Measurements from ENCODE around the gene GJA1.
"Not testable (repeated sequence)": the region's sequence is repeated elsewhere in the genome, so short reads cannot be mapped to it uniquely, and the experiment has no call there.

Gene GJA1

GRCh38 chr6:121437851-121438651 lies 2.6 kb downstream of the GJA1 start:
- peaks cover 35% of the 10 kb centered on the region for H3K36me3 ChIP-seq (ENCODE audit: control insufficient read depth, insufficient read depth, low read length)
- H3K4me1 ChIP-seq (ENCODE audit: control insufficient read depth, insufficient read depth, low read length): peaks cover 42% of the 10 kb centered on the region
- no peaks in the 10 kb centered on the region for H3K9me3 ChIP-seq (ENCODE audit: control insufficient read depth, insufficient read depth, low read length)
- peak overlapping the region; percentile 98 for H3K27ac ChIP-seq (ENCODE audit: low read depth, low read length)
- H3K9ac ChIP-seq (ENCODE audit: low read depth, low read length): peak overlapping the region; percentile 97
- no peaks in the 10 kb centered on the region for H3K27me3 ChIP-seq (ENCODE audit: control insufficient read depth, insufficient read depth, low read length)
- peak overlapping the region; percentile 87 for H3K4me3 ChIP-seq (ENCODE audit: low read depth, low read length)

GRCh38 chr6:121438869-121439268 lies 3.4 kb downstream of the GJA1 start:
- Histone ChIP-seq H3K27ac (ENCODE audit: low read depth, low read length) (peak overlapping the region; percentile 98), H3K9me3 (ENCODE audit: control insufficient read depth, insufficient read depth, low read length) (no peaks in the 10 kb centered on the region), H3K36me3 (ENCODE audit: control insufficient read depth, insufficient read depth, low read length) (peaks cover 43% of the 10 kb centered on the region), H3K4me1 (ENCODE audit: control insufficient read depth, insufficient read depth, low read length) (peaks cover 50% of the 10 kb centered on the region), H3K4me3 (ENCODE audit: low read depth, low read length) (peak overlapping the region; percentile 87), H3K9ac (ENCODE audit: low read depth, low read length) (peak overlapping the region; percentile 97), H3K27me3 (ENCODE audit: control insufficient read depth, insufficient read depth, low read length) (no peaks in the 10 kb centered on the region)

GRCh38 chr6:121439475-121439874 lies 4.0 kb downstream of the GJA1 start:
- Histone ChIP-seq H3K4me3 (ENCODE audit: low read depth, low read length) (peak overlapping the region; percentile 87), H3K36me3 (ENCODE audit: control insufficient read depth, insufficient read depth, low read length) (peaks cover 49% of the 10 kb centered on the region), H3K9me3 (ENCODE audit: control insufficient read depth, insufficient read depth, low read length) (no peaks in the 10 kb centered on the region), H3K27ac (ENCODE audit: low read depth, low read length) (peak overlapping the region; percentile 98), H3K27me3 (ENCODE audit: control insufficient read depth, insufficient read depth, low read length) (no peaks in the 10 kb centered on the region), H3K4me1 (ENCODE audit: control insufficient read depth, insufficient read depth, low read length) (peaks cover 53% of the 10 kb centered on the region), H3K9ac (ENCODE audit: low read depth, low read length) (0 out of 2 replicates have a peak overlapping the region, but pooled peaks have one; percentile 97)

- H3K4me1 ChIP-seq (ENCODE audit: control insufficient read depth, insufficient read depth, low read length): peaks cover 53% of the 10 kb centered on the region
- H3K9me3 ChIP-seq (ENCODE audit: control insufficient read depth, insufficient read depth, low read length): no peaks in the 10 kb centered on the region
- H3K27me3 ChIP-seq (ENCODE audit: control insufficient read depth, insufficient read depth, low read length): no peaks in the 10 kb centered on the region
- peak overlapping the region; percentile 87 for H3K4me3 ChIP-seq (ENCODE audit: low read depth, low read length)
- H3K36me3 ChIP-seq (ENCODE audit: control insufficient read depth, insufficient read depth, low read length): peaks cover 53% of the 10 kb centered on the region
- peak overlapping the region; percentile 98 for H3K27ac ChIP-seq (ENCODE audit: low read depth, low read length)
- H3K9ac ChIP-seq (ENCODE audit: low read depth, low read length): peak overlapping the region; percentile 97; the same call in 1 of the 2 replicates
These were observed 4.5 kb downstream of the GJA1 start for GRCh38 chr6:121439926-121440325.

- H3K4me3 ChIP-seq (ENCODE audit: low read depth, low read length): peak overlapping the region; percentile 52
- no peaks in the 10 kb centered on the region for H3K9me3 ChIP-seq (ENCODE audit: control insufficient read depth, insufficient read depth, low read length)
- no peak overlapping the region for H3K27ac ChIP-seq (ENCODE audit: low read depth, low read length)
- no peaks in the 10 kb centered on the region for H3K27me3 ChIP-seq (ENCODE audit: control insufficient read depth, insufficient read depth, low read length)
- peaks cover 66% of the 10 kb centered on the region for H3K36me3 ChIP-seq (ENCODE audit: control insufficient read depth, insufficient read depth, low read length)
- no peak overlapping the region for H3K9ac ChIP-seq (ENCODE audit: low read depth, low read length)
- H3K4me1 ChIP-seq (ENCODE audit: control insufficient read depth, insufficient read depth, low read length): peaks cover 54% of the 10 kb centered on the region
These were observed 6.0 kb downstream of the GJA1 start for GRCh38 chr6:121441477-121441876.

- H3K9ac ChIP-seq (ENCODE audit: low read depth, low read length): no peak overlapping the region; the same call in 1 of the 2 replicates
- no peaks in the 10 kb centered on the region for H3K9me3 ChIP-seq (ENCODE audit: control insufficient read depth, insufficient read depth, low read length)
- peak overlapping the region; percentile 4 for H3K27ac ChIP-seq (ENCODE audit: low read depth, low read length)
- peaks cover 59% of the 10 kb centered on the region for H3K4me1 ChIP-seq (ENCODE audit: control insufficient read depth, insufficient read depth, low read length)
- no peaks in the 10 kb centered on the region for H3K27me3 ChIP-seq (ENCODE audit: control insufficient read depth, insufficient read depth, low read length)
- peak overlapping the region; percentile 52; the same call in 1 of the 2 replicates for H3K4me3 ChIP-seq (ENCODE audit: low read depth, low read length)
- peaks cover 77% of the 10 kb centered on the region for H3K36me3 ChIP-seq (ENCODE audit: control insufficient read depth, insufficient read depth, low read length)
These were observed 7.1 kb downstream of the GJA1 start for GRCh38 chr6:121442576-121442975.

GRCh38 chr6:121443971-121444541 lies 8.6 kb downstream of the GJA1 start:
- Histone ChIP-seq H3K27me3 (ENCODE audit: control insufficient read depth, insufficient read depth, low read length) (no peaks in the 10 kb centered on the region), H3K36me3 (ENCODE audit: control insufficient read depth, insufficient read depth, low read length) (peaks cover 85% of the 10 kb centered on the region), H3K9me3 (ENCODE audit: control insufficient read depth, insufficient read depth, low read length) (no peaks in the 10 kb centered on the region), H3K27ac (ENCODE audit: low read depth, low read length) (no peak overlapping the region), H3K9ac (ENCODE audit: low read depth, low read length) (no peak overlapping the region), H3K4me3 (ENCODE audit: low read depth, low read length) (peak overlapping the region; percentile 52; the same call in 1 of the 2 replicates), H3K4me1 (ENCODE audit: control insufficient read depth, insufficient read depth, low read length) (peaks cover 59% of the 10 kb centered on the region)

GRCh38 chr6:121446705-121447104 lies 11.3 kb downstream of the GJA1 start:
- Histone ChIP-seq H3K27ac (ENCODE audit: low read depth, low read length) (peak overlapping the region; percentile 27), H3K36me3 (ENCODE audit: control insufficient read depth, insufficient read depth, low read length) (peaks cover 81% of the 10 kb centered on the region), H3K4me1 (ENCODE audit: control insufficient read depth, insufficient read depth, low read length) (peaks cover 41% of the 10 kb centered on the region)
- not testable (repeated sequence) for H3K4me3 ChIP-seq (ENCODE audit: low read depth, low read length); H3K27me3 ChIP-seq (ENCODE audit: control insufficient read depth, insufficient read depth, low read length); H3K9me3 ChIP-seq (ENCODE audit: control insufficient read depth, insufficient read depth, low read length); H3K9ac ChIP-seq (ENCODE audit: low read depth, low read length)

- H3K27me3 ChIP-seq (ENCODE audit: control insufficient read depth, insufficient read depth, low read length); H3K9me3 ChIP-seq (ENCODE audit: control insufficient read depth, insufficient read depth, low read length); H3K27ac ChIP-seq (ENCODE audit: low read depth, low read length); H3K9ac ChIP-seq (ENCODE audit: low read depth, low read length); H3K4me3 ChIP-seq (ENCODE audit: low read depth, low read length): not testable (repeated sequence)
- Histone ChIP-seq H3K4me1 (ENCODE audit: control insufficient read depth, insufficient read depth, low read length) (peaks cover 31% of the 10 kb centered on the region), H3K36me3 (ENCODE audit: control insufficient read depth, insufficient read depth, low read length) (peaks cover 71% of the 10 kb centered on the region)
These were observed 12.3 kb downstream of the GJA1 start for GRCh38 chr6:121447746-121448145.

GRCh38 chr6:121448528-121448927 lies 13.1 kb downstream of the GJA1 start:
- not testable (repeated sequence) for H3K27me3 ChIP-seq (ENCODE audit: control insufficient read depth, insufficient read depth, low read length); H3K4me3 ChIP-seq (ENCODE audit: low read depth, low read length); H3K9ac ChIP-seq (ENCODE audit: low read depth, low read length); H3K27ac ChIP-seq (ENCODE audit: low read depth, low read length); H3K9me3 ChIP-seq (ENCODE audit: control insufficient read depth, insufficient read depth, low read length)
- Histone ChIP-seq H3K4me1 (ENCODE audit: control insufficient read depth, insufficient read depth, low read length) (peaks cover 29% of the 10 kb centered on the region), H3K36me3 (ENCODE audit: control insufficient read depth, insufficient read depth, low read length) (peaks cover 63% of the 10 kb centered on the region)

- peaks cover 55% of the 10 kb centered on the region for H3K36me3 ChIP-seq (ENCODE audit: control insufficient read depth, insufficient read depth, low read length)
- peaks cover 21% of the 10 kb centered on the region for H3K4me1 ChIP-seq (ENCODE audit: control insufficient read depth, insufficient read depth, low read length)
- no peak overlapping the region for H3K9ac ChIP-seq (ENCODE audit: low read depth, low read length)
- no peaks in the 10 kb centered on the region for H3K9me3 ChIP-seq (ENCODE audit: control insufficient read depth, insufficient read depth, low read length)
- no peaks in the 10 kb centered on the region for H3K27me3 ChIP-seq (ENCODE audit: control insufficient read depth, insufficient read depth, low read length)
- H3K4me3 ChIP-seq (ENCODE audit: low read depth, low read length): no peak overlapping the region
- no peak overlapping the region for H3K27ac ChIP-seq (ENCODE audit: low read depth, low read length)
These were observed 13.9 kb downstream of the GJA1 start for GRCh38 chr6:121449331-121449730.

All from HUES48 (cell line).